ENCODE results near the gene TSTD1.
"Not testable (repeated sequence)": the region's sequence is repeated elsewhere in the genome, so short reads cannot be mapped to it uniquely, and the experiment has no call there.

DNA sequence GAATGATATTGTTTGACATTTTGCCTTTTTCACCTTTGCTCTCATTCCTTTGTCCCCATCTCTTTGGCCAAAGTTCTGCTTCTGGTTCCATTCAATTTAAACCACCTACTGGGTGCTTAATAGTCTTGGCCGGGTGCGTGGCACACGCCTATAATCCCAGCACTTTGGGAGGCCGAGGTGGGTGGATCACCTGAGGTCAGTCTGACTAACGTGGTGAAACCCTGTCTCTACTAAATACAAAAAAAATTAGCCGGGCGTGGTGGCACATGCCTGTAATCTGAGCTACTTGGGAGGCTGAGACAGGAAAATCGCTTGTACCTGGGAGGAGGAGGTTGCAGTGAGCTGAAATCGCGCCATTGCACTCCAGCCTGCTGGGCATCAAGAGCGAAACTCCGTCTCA lies 16.3 kb downstream of the TSTD1 start:
- TF ChIP-seq POLR2AphosphoS5 (IDR thresholded peaks at IDR 0.05; ENCODE audit: low read depth, low read length); POLR2A (IDR thresholded peaks at IDR 0.05; ENCODE audit: low read depth, low read length); TAF1 (IDR thresholded peaks at IDR 0.05; ENCODE audit: low read depth, low read length); PAX5 (IDR thresholded peaks at IDR 0.05; ENCODE audit: insufficient read depth, low read length, severe bottlenecking); POU2F2 (IDR thresholded peaks at IDR 0.05; ENCODE audit: low read depth, low read length): not testable (repeated sequence)

All from GM12891 (cell line).